Spleen (tissue), 11 donors: Measurements from ENCODE around the gene MRPL55. TPM values are rescaled to one million over a fixed set of nuclear protein-coding genes. Genes with fewer than 3 reads are reported as not detected.
A peak's percentile ranks its signal among the peaks of the same experiment; 100 is the strongest.

Experiments used
- DNase-seq: peaks from one replicate; pipeline ENCODE4 v3.0.0-alpha.2; 2020
- H3K27ac ChIP-seq, 8 donors: fragments of 200-600 bp; sonication (generic) in 7 of 8; 1 replicate in 4 of 8; 2 replicates in 4 of 8; pipeline versions ENCODE4 v1.5.0 to v1.8.0; 2016 to 2021; ENCODE audit warnings: inconsistent platforms in 4 of 8, mild to moderate bottlenecking in 4 of 8, moderate library complexity in 1 of 8
- H3K27me3 ChIP-seq, 7 donors: fragments of 200-600 bp; sonication (generic) in 6 of 7; replicated peaks in 1 of 7; 1 replicate in 4 of 7; 2 replicates in 3 of 7; pipeline versions ENCODE4 v1.5.0 to v1.8.0; 2016 to 2021; ENCODE audit warnings: inconsistent platforms in 3 of 7, mild to moderate bottlenecking in 1 of 7
- H3K36me3 ChIP-seq, 6 donors: fragments of 200-600 bp; sonication (generic) in 5 of 6; 1 replicate in 4 of 6; 2 replicates in 2 of 6; pipeline versions ENCODE4 v1.5.0 to v1.8.0; 2016 to 2021; ENCODE audit warnings: inconsistent platforms in 2 of 6
- H3K4me1 ChIP-seq, 6 donors: fragments of 200-600 bp; sonication (generic) in 5 of 6; 1 replicate in 3 of 6; 2 replicates in 3 of 6; pipeline versions ENCODE4 v1.5.0 to v1.8.0; 2016 to 2021; ENCODE audit warnings: inconsistent platforms in 3 of 6
- H3K4me3 ChIP-seq, 8 donors: fragments of 200-600 bp; sonication (generic) in 7 of 8; 1 replicate in 4 of 8; 2 replicates in 4 of 8; pipeline versions ENCODE4 v1.5.0 to v1.8.0; 2016 to 2021; ENCODE audit warnings: inconsistent platforms in 4 of 8, mild to moderate bottlenecking in 4 of 8, moderate library complexity in 2 of 8
- H3K9me3 ChIP-seq, 8 donors: fragments of 200-600 bp; sonication (generic) in 7 of 8; 1 replicate in 4 of 8; 2 replicates in 4 of 8; pipeline versions ENCODE4 v1.5.0 to v1.8.0; 2016 to 2021; ENCODE audit warnings: inconsistent platforms in 4 of 8
- CTCF ChIP-seq, 11 experiments: fragments of 200-600 bp in 7 of 11; fragments of 450-650 bp in 4 of 11; sonication (generic) in 4 of 11; IDR thresholded peaks in 8 of 11; conservative IDR thresholded peaks in 3 of 11; 1 replicate in 7 of 11; 2 replicates in 4 of 11; pipeline versions ENCODE4 v1.4.0 to v1.8.0; 2016 to 2021; ENCODE audit warnings: antibody characterized with exemption in 11 of 11, inconsistent platforms in 4 of 11, mild to moderate bottlenecking in 1 of 11
- POLR2A ChIP-seq, 3 donors: fragments of 450-650 bp; IDR thresholded peaks; one replicate each; pipeline ENCODE4 v1.5.1; 2017; ENCODE audit warnings: antibody characterized with exemption in 3 of 3, mild to moderate bottlenecking in 1 of 3
- POLR2AphosphoS5 ChIP-seq, 3 donors: sonication (generic); formaldehyde crosslinking; IDR thresholded peaks; one replicate each; pipeline ENCODE4 v1.5.1; 2017; ENCODE audit warnings: antibody characterized with exemption in 3 of 3
- WGBS, 5 donors: extraction: QIAGEN DNeasy Blood & Tissue Kit in 3 of 5; methylation state at CpG; one replicate each; pipeline versions ENCODE4 v1.1.5 to v1.1.7; 2013 to 2018; 5-methylcytosine and 5-hydroxymethylcytosine counted together
- intact Hi-C: fragments of 100-400 bp; cut with DNase I; formaldehyde crosslinking; loops from one replicate; pipeline ENCODE4 v1.15.0; 2023; ENCODE audit warnings: low total_unique reads
- polyA plus RNA-seq, 3 donors: library from polyadenylated mRNA; stranded (reverse); fragments of 200-250 nt; gene quantifications; one replicate each; pipeline ENCODE4 v1.2.1, GENCODE V29; 2013
- total RNA-seq, 7 donors: library from RNA; depleted of rRNA in 3 of 7; stranded (reverse); fragments of >200 nt in 3 of 7; fragmentation: NEBNext Ultra II Directional in 4 of 7; extraction: Animal tissue kit (Norgen Biotek cat#: 25700) in 4 of 7; gene quantifications; one replicate each; pipeline versions ENCODE4 v1.1.0 to v1.2.1, GENCODE V29; 2016 to 2021
- donor health status: healthy with polysubstance abuse.
- donor health status: DM: no; HTN: no; CAD: no; lungs with moderate emphysema.
- donor health status: DM: no; HTN: no; CAD: no.
- donor health status: Bipolar disorder and iron deficiency.
- donor health status: healthy.
- donor health status: DM: no; HTN: no; CAD: no.
- donor health status: DM: yes; HTN: yes; CAD: no.

Gene MRPL55
- total and polyA plus RNA-seq, 10 donors, result 32.3 to 114 (median 72.1) TPM

GRCh38 chr1:228107636-228108035 lies 1.5 kb downstream of the MRPL55 start:
- no peak for TF ChIP-seq POLR2A (IDR thresholded peaks at IDR 0.05)
- Histone ChIP-seq H3K27me3 (no peaks in the 10 kb centered on the region), H3K36me3 (peaks cover 0 to 27% (median 20%) of the 10 kb centered on the region in 6 donors), H3K4me1 (peaks cover 20 to 63% (median 43%) of the 10 kb centered on the region in 6 donors), H3K4me3 (peak overlapping the region in 1 of 8 donors; percentile 89), H3K9me3 (no peaks in the 10 kb centered on the region), H3K27ac (peak overlapping the region in 1 of 8 donors; percentile 96)
- DNase-seq, result peak; percentile 83
- 88 to 94% (median 89%) methylated on average over 17 to 19 of the region's 19 CpGs for WGBS, 5 donors
- intact Hi-C loops, result no loop called here

GRCh38 chr1:228106800-228107054 lies 2.4 kb downstream of the MRPL55 start:
- intact Hi-C loops, result no loop called here
- WGBS, 5 donors, result 89 to 95% (median 95%) methylated on average over 9 of the region's 9 CpGs
- H3K36me3 ChIP-seq, result peaks cover 0 to 27% (median 20%) of the 10 kb centered on the region in 6 donors
- H3K9me3 ChIP-seq, result no peaks in the 10 kb centered on the region
- H3K27ac ChIP-seq, result no peak overlapping the region
- DNase-seq, result peak; percentile 75
- H3K27me3 ChIP-seq, result no peaks in the 10 kb centered on the region
- no peak for TF ChIP-seq CTCF (IDR thresholded peaks at IDR 0.05 in 8 of 11, conservative IDR thresholded peaks at IDR 0.05 in 3 of 11)
- no peak for TF ChIP-seq POLR2AphosphoS5 (IDR thresholded peaks at IDR 0.05)
- TF ChIP-seq POLR2A (IDR thresholded peaks at IDR 0.05), result no peak
- H3K4me3 ChIP-seq, result no peak overlapping the region
- H3K4me1 ChIP-seq, result peaks cover 23 to 72% (median 51%) of the 10 kb centered on the region in 6 donors

GRCh38 chr1:228105996-228106799 lies 2.9 kb downstream of the MRPL55 start:
- Histone ChIP-seq H3K9me3 (no peaks in the 10 kb centered on the region), H3K4me1 (peaks cover 25 to 77% (median 57%) of the 10 kb centered on the region in 6 donors), H3K27me3 (no peaks in the 10 kb centered on the region), H3K4me3 (no peak overlapping the region), H3K36me3 (peaks cover 0 to 28% (median 20%) of the 10 kb centered on the region in 6 donors), H3K27ac (no peak overlapping the region)
- 86 to 90% (median 87%) methylated on average over 7 to 8 of the region's 8 CpGs for WGBS, 5 donors
- TF ChIP-seq POLR2A (IDR thresholded peaks at IDR 0.05), result no peak
- no peak for TF ChIP-seq CTCF (IDR thresholded peaks at IDR 0.05 in 8 of 11, conservative IDR thresholded peaks at IDR 0.05 in 3 of 11)
- TF ChIP-seq POLR2AphosphoS5 (IDR thresholded peaks at IDR 0.05), result no peak
- DNase-seq, result peak; percentile 76
- intact Hi-C loops, result no loop called here

- Histone ChIP-seq H3K27ac (no peak overlapping the region), H3K4me3 (no peak overlapping the region), H3K27me3 (no peaks in the 10 kb centered on the region), H3K9me3 (no peaks in the 10 kb centered on the region), H3K4me1 (peaks cover 25 to 79% (median 59%) of the 10 kb centered on the region in 6 donors), H3K36me3 (peaks cover 0 to 36% (median 22%) of the 10 kb centered on the region in 6 donors)
- TF ChIP-seq CTCF (IDR thresholded peaks at IDR 0.05 in 8 of 11, conservative IDR thresholded peaks at IDR 0.05 in 3 of 11) (no peak), POLR2A (IDR thresholded peaks at IDR 0.05) (no peak), POLR2AphosphoS5 (IDR thresholded peaks at IDR 0.05) (peak in 1 of 3 donors; percentile 41)
- peak; percentile 77 for DNase-seq
- intact Hi-C loops, result no loop called here
- 77 to 100% (median 81%) methylated on average over 5 to 9 of the region's 9 CpGs for WGBS, 5 donors
Measured at GRCh38 chr1:228105270-228105995, 3.7 kb downstream of the MRPL55 start.
